Measurements from ENCODE around the gene RYR1. TPM values are rescaled to one million over a fixed set of nuclear protein-coding genes. Genes with fewer than 3 reads are reported as not detected.
"Not testable (repeated sequence)": the region's sequence is repeated elsewhere in the genome, so short reads cannot be mapped to it uniquely, and the experiment has no call there.

Gene RYR1
- total RNA-seq, 1 experiment from 2014 or later: not detected

GRCh38 chr19:38488776-38489481 is 55.4 kb downstream of the RYR1 start:
- no peak for DNase-seq (ENCODE audit: low read depth)

DNA sequence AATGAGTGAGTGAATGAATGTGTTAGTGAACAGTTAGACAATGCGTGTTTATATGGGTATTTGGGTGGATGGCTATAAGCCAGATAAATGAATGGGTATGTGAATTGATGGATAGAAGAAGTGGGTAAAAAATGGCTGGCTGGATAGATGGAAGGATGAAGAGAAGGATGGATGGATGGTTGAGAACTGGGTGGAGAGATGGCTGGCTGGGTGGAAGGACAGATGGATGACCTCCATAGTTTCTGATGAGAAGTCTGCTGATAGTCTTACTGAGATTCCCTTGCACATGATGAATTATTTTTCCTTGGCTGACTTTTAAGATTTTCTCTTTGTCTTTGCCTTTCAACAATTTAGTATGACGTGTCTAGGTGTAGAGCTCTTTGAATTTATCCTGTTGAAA is 57.4 kb downstream of the RYR1 start:
- no peak for DNase-seq (ENCODE audit: low read depth)

DNA sequence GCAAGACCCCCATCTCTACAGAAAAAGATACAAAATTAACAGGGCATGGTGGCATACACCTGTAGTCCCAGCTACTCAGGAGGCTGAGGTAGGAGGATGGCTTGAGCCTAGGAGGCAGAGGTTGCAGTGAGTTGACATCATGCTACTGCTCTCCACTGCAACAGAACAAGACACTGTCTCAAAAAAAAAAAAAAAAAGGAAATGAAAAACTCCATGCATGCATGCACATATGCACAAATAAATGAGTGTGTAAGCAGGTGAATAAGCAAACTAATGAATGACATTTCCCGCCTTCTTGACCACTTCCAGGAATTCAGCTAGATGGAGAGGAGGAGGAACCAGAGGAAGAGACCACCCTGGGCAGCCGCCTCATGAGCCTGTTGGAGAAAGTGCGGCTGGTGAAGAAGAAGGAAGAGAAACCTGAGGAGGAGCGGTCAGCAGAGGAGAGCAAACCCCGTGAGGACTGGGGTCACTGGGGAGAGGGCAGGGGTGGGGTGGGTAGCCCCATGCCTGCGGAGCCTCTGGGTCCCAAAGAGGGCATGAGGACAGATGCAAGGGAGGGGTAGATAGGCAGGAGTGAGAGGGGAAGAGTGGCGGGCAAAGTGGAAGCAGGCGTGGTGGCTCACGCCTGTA is 58.8 kb downstream of the RYR1 start:
- no peak for DNase-seq (ENCODE audit: low read depth)

GRCh38 chr19:38494379-38494778 is 60.9 kb downstream of the RYR1 start:
- no peak for DNase-seq (ENCODE audit: low read depth)

DNA sequence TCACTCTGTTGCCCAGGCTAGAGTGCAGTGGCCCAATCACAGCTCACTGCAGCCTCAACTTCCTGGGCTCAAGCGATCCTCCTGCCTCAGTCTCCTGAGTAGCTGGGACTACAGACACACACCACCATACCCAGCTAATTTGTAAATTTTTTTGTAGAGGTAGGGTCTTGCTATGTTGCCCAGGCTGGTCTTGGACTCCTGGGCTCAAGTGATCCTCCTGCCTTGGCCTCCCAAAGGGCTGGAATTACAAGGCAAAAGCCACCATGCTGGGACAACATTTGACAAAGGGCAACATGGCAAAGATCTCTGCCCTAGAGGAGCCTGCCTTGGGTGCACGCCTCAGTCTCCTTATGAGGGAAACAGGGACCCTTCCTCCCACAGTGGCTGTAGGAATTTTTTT is 61.9 kb downstream of the RYR1 start:
- not testable (repeated sequence) for DNase-seq (ENCODE audit: low read depth)

DNA sequence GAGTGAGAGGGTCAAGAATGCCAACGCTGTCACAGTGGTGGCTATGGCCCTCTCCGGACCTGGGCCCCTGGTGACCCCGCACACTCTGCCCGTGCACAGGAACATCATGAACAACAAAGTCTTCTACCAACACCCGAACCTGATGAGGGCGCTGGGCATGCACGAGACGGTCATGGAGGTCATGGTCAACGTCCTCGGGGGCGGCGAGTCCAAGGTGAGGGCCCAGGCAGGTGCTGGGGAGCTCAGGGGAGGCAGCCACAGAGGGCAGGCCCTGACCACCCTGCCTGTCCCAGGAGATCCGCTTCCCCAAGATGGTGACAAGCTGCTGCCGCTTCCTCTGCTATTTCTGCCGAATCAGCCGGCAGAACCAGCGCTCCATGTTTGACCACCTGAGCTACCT is 62.6 kb downstream of the RYR1 start:
- DNase-seq (ENCODE audit: low read depth): no peak

- no peak for DNase-seq (ENCODE audit: low read depth)
Observed at GRCh38 chr19:38496603-38497487, 63.4 kb downstream of the RYR1 start.

GRCh38 chr19:38497907-38498306 is 64.4 kb downstream of the RYR1 start:
- no peak for DNase-seq (ENCODE audit: low read depth)

DNA sequence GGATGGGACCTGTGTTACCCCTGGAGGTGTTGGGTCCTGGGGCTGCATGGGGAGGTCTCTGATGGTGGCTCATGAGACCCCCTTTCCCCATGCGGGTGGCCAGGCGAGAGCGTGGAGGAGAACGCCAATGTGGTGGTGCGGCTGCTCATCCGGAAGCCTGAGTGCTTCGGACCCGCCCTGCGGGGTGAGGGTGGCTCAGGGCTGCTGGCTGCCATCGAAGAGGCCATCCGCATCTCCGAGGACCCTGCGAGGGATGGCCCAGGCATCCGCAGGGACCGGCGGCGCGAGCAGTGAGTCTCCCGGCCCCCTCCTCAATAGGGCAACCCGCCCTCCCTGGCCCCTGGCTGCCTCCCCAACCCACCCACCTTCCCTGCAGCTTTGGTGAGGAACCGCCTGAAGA is 66.0 kb downstream of the RYR1 start:
- no peak for DNase-seq (ENCODE audit: low read depth)

DNA sequence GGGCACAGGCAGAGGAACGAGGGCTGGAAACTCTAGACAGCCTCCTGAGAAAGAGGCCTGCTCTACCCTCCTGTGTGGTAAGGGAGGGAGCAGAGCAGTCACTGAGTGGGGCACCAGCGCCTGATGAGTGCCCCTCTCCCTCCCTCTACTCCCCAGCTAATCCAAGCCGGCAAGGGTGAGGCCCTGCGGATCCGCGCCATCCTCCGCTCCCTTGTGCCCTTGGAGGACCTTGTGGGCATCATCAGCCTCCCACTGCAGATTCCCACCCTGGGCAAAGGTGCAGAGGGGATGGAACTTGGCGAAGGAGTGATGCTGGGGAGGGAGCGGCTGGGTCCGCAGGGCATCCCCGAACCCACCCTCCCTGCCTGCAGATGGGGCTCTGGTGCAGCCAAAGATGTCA is 67.0 kb downstream of the RYR1 start:
- DNase-seq (ENCODE audit: low read depth): no peak

DNA sequence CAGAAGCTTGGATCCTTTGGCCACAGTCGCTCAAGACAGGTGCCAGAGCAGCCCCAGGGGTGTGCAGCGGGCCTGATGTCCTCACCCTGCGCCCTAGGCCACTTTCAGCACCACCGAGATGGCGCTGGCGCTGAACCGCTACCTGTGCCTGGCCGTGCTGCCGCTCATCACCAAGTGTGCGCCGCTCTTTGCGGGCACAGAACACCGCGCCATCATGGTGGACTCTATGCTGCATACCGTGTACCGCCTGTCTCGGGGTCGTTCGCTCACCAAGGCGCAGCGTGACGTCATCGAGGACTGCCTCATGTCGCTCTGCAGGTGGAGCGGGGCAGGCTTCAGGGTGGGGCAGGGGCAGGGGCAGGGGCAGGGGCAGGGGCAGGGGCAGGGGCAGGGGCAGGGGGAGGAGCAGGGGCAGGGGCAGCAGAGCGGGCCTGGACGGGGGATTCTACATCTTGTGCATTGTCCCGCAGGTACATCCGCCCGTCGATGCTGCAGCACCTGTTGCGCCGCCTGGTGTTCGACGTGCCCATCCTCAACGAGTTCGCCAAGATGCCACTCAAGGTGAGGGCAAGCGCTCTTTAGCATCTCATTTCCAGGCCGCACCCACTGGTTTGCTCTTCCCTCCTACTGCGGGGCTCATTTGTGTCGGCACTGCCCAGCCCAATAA is 69.1 kb downstream of the RYR1 start:
- DNase-seq (ENCODE audit: low read depth): no peak

- no peak for DNase-seq (ENCODE audit: low read depth)
Observed at GRCh38 chr19:38503077-38503410, 69.6 kb downstream of the RYR1 start.

DNA sequence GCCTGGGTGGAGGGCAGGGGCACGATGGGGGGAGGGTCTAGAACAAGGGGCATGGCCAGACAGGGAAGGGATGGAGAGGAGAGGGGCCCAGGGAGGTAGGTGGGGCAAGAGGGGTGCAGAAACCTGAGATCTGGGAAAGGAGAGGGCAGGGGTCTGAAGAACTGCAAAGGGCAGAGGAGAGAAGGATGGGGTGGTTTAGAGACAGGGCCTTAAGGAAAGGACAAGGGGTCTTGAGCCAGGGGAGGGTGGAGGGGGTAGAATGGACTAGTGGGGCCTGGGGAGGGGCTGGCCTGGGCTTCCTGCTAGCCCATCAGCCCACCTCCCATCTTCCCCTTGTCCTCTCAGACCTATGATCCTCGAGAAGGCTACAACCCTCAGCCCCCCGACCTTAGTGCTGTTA is 72.5 kb downstream of the RYR1 start:
- DNase-seq (ENCODE audit: low read depth): no peak

- no peak for DNase-seq (ENCODE audit: low read depth)
Observed at GRCh38 chr19:38506375-38506722, 72.9 kb downstream of the RYR1 start.

DNA sequence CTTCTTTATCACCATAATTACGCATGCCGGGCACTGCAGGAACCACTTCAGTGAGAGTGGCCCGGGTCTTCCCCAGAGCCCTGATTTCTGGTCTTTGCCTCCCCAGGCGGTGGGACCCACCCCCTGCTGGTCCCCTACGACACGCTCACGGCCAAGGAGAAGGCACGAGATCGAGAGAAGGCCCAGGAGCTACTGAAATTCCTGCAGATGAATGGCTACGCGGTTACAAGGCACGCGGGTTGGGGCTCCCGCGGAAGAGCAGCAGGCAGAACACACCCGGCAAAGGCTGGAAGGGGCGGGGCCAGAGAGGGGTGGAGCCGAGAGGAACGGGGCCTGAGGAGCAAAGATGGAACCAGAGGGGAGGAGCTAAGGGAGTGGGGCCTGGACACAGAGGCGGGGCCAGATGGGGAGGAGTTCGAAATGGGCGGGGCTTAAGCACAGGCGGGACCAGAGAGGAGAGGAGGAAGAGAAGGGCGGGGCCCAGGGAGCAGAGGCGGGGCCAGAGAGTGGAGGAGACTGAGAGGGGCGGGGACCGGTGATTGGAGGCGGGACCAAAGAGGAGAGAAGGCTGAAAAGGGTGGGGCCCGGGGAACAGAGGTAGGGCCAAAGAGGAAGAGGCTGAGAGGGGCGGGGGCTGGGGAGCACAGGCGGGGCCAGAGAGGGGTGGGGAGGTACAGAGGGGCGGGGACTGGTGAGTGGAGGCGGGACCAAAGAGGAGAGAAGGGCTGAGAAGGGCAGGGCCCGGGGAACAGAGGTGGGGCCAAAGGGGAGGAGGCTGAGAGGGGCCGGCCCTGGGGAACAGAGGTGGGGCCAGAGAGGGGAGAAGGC is 73.4 kb downstream of the RYR1 start:
- peak; percentile 23 for DNase-seq (ENCODE audit: low read depth)

DNA sequence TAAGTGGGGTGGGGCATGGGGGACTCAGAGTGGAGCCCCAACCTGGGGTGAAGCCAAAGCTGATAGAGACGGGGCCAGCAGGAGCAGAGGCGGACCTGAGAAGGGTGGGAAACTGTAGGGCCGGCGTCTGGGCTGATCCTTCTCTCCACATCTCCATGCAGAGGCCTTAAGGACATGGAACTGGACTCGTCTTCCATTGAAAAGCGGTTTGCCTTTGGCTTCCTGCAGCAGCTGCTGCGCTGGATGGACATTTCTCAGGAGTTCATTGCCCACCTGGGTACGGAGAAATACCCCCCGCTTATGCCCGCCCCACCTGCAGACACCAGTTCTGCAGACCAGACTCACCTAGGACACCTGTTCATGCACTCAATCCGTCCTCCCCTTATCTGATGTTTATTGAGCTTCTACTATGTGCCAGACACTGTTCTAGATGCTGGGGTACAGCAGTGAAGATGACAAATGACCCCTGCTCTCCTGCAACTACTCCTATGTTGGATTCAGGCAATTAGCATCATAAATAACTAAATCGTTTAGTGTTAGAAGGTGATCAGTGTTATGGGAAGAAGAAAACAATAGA is 74.1 kb downstream of the RYR1 start:
- no peak for DNase-seq (ENCODE audit: low read depth)

DNA sequence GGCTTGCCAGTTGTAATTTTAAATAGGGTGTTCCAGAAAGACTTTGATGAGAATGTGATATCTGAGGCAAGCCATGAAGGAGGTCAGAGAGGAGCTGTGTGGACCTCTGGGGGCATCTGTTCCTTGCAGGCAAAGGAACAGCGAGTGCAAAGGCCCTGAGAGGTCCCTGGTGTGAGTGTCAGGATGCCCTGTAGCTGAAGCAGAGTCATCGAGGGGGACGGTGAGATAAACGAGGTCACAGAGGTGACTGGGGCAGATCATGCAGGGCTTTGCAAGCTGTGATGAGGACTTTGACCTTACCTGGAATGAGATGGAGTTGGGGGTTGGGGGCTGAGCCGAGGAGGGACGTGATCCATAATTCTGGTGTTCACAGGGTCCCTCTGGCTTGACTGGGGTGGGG is 75.0 kb downstream of the RYR1 start:
- DNase-seq (ENCODE audit: low read depth): no peak

DNA sequence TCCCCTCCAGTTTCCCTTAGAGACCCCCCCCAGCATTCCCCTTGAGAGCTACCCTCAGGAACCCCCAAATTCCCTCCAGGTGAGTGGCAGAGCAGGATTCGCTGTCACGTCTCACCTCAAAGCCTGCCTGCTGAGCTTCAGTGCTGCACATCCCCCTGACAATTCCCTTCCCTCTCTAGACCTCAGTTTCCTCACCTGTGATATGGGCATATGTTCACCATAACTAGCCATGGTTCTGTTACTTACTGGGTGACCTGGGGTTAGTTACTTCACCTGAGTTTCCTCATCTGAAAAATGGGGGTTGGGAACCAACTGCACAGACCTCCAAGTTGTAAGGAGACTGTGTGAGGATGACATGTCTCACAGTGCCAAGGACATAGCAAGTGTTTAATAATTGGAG is 75.5 kb downstream of the RYR1 start:
- no peak for DNase-seq (ENCODE audit: low read depth)

DNA sequence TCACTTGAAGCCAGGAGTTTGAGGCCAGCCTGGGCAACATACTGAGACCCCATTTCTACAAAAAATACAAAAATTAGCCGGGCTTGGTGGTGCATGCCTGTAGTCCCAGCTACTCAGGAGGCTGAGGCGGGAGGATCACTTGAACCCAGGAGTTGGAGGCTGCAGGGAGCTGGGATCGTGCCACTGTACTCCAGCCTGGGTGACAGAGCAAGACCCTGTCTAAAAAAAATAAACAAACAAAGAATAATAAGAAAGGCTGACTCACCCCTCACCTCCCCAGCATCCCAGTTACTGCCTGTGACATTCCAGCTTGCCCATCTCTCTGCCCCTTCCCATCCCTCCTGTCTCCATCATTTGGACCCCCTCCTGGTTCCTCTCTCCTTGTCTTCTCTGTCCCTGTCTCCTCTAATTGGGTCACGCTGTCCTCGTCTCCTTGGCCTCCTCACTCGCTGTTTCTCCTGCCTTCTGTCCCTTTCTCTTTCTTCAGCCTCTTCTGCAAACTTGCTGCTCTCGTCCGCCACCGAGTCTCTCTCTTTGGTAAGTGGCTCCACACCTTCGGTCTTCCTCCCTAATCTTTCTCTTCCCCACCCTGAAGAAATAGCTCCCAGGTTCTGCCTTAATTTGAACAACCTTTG is 77.7 kb downstream of the RYR1 start:
- no peak for DNase-seq (ENCODE audit: low read depth)

DNA sequence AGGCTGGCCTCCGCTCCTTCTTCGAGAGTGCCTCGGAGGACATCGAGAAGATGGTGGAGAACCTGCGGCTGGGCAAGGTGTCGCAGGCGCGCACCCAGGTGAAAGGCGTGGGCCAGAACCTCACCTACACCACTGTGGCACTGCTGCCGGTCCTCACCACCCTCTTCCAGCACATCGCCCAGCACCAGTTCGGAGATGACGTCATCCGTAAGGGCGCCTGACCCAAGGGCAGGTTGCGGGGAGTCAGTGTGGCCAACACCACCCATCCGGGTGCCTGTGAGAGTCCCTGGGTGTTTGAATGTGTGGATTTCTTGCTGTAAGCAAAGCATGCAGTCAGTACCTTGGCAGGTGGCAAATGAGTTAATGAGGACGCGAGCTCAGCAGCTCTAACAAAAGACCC is 78.8 kb downstream of the RYR1 start:
- DNase-seq (ENCODE audit: low read depth): no peak

DNA sequence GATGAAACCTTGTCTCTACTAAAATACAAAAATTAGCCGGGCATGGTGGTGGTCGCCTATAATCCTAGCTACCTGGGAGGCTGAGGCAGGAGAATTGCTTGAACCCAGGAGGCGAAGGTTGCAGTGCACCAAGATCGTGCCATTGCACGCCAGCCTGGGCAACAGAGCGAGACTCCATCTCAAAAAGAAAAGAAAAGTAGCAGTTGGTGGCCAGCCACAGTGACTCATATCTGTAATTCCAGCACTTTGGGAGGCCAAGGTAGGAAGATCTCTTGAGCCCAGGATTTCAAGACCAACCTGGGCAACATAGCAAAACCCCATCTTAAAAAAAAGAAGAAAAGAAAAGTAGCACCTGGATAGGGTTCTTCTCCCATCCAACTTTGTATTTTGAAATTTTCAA is 79.7 kb downstream of the RYR1 start:
- DNase-seq (ENCODE audit: low read depth): not testable (repeated sequence)

Measured in M059J (cell line).